IMR-90 (cell line): ENCODE measurements around the gene AGMO. TPM values are rescaled to one million over a fixed set of nuclear protein-coding genes. Genes with fewer than 3 reads are reported as not detected.

Experiments
- ATAC-seq: fragments of 200-7000 bp; cut with Tn5 transposase; 2 replicates; pipeline ENCODE4 v1.9.1; 2020; ENCODE audit warnings: low read depth, mild to moderate bottlenecking, moderate library complexity
- BruUV-seq: library from RNA; stranded (reverse); fragments of 400-500 nt; replicated peaks from 2 replicates; lab custom pipeline; 2021; lab: Mats Ljungman, UMichigan
- CTCF ChIA-PET: fragments of 300-600 bp; formaldehyde crosslinking; extraction: SDS; loops from one replicate; lab custom pipeline; 2021; ENCODE audit warnings: antibody characterized with exemption; lab: Yijun Ruan, JAX
- POLR2A ChIA-PET: fragments of 300-600 bp; sonication (Branson Sonifier 250); formaldehyde crosslinking; loops from one replicate; lab custom pipeline; 2022; ENCODE audit warnings: antibody characterized with exemption; ENCODE audit not compliant: unreplicated experiment; lab: Charles Lee
- DNase-seq: peaks from one replicate; pipeline ENCODE4 v3.0.0; 2013
- H2AFZ ChIP-seq: replicated peaks from 2 replicates; pipeline ENCODE3; 2013; ENCODE audit warnings: low read length, mild to moderate bottlenecking; ENCODE audit not compliant: poor library complexity
- H2AK5ac ChIP-seq: 2 replicates; pipeline ENCODE4 v1.6.1; 2013; ENCODE audit warnings: low read depth, low read length, inconsistent platforms
- H2AK9ac ChIP-seq: replicated peaks from 2 replicates; pipeline ENCODE3; 2013; ENCODE audit warnings: mild to moderate bottlenecking, low read depth, low read length, moderate library complexity; ENCODE audit not compliant: poor library complexity
- H2BK120ac ChIP-seq: 2 replicates; pipeline ENCODE4 v1.6.1; 2013; ENCODE audit warnings: low read depth, low read length, inconsistent platforms
- H2BK15ac ChIP-seq: 3 replicates; pipeline ENCODE4 v1.6.1; 2013; ENCODE audit warnings: low read depth, low read length, inconsistent platforms
- H2BK20ac ChIP-seq: 2 replicates; pipeline ENCODE4 v1.6.1; 2013; ENCODE audit warnings: low read depth, mild to moderate bottlenecking, inconsistent platforms, low read length, moderate library complexity
- H2BK5ac ChIP-seq: 2 replicates; pipeline ENCODE4 v1.6.1; 2013; ENCODE audit warnings: mild to moderate bottlenecking, low read depth, low read length, inconsistent platforms; ENCODE audit not compliant: poor library complexity, severe bottlenecking
- H3K14ac ChIP-seq: replicated peaks from 2 replicates; pipeline ENCODE4 v1.6.1; 2013; ENCODE audit warnings: low read depth, low read length, inconsistent platforms
- H3K18ac ChIP-seq: 2 replicates; pipeline ENCODE4 v1.6.1; 2013; ENCODE audit warnings: low read depth, low read length, control low read depth
- H3K23ac ChIP-seq: 2 replicates; pipeline ENCODE4 v1.6.1; 2013; ENCODE audit warnings: low read depth, low read length, inconsistent platforms
- H3K27ac ChIP-seq: 2 replicates; pipeline ENCODE4 v1.5.1; 2013; ENCODE audit warnings: mild to moderate bottlenecking, control low read depth, low read length; ENCODE audit not compliant: insufficient read depth
- H3K27me3 ChIP-seq: 2 replicates; pipeline ENCODE4 v1.6.1; 2013; ENCODE audit warnings: low read length; ENCODE audit not compliant: control insufficient read depth, insufficient read depth
- H3K36me3 ChIP-seq: 2 replicates; pipeline ENCODE4 v1.6.1; 2013; ENCODE audit warnings: low read length, mixed read lengths; ENCODE audit not compliant: control insufficient read depth, insufficient read depth
- H3K4ac ChIP-seq: 2 replicates; pipeline ENCODE4 v1.6.1; 2013; ENCODE audit warnings: low read depth, low read length, inconsistent platforms
- H3K4me1 ChIP-seq: 2 replicates; pipeline ENCODE4 v1.6.1; 2013; ENCODE audit warnings: low read length, mixed read lengths; ENCODE audit not compliant: control insufficient read depth, insufficient read depth
- H3K4me2 ChIP-seq: 2 replicates; pipeline ENCODE4 v1.6.1; 2013; ENCODE audit warnings: low read depth, mild to moderate bottlenecking, control low read depth, low read length, moderate library complexity
- H3K4me3 ChIP-seq: 2 replicates; pipeline ENCODE4 v1.5.1; 2013; ENCODE audit warnings: low read depth, mild to moderate bottlenecking, control low read depth, low read length, moderate library complexity; ENCODE audit not compliant: insufficient read depth
- H3K56ac ChIP-seq: 2 replicates; pipeline ENCODE4 v1.6.1; 2013; ENCODE audit warnings: low read length, inconsistent platforms; ENCODE audit not compliant: insufficient read depth; ENCODE audit errors: extremely low read depth
- H3K79me1 ChIP-seq, 2 experiments: 2 replicates each; pipeline ENCODE4 v1.6.1; 2013; ENCODE audit warnings: low read length in 2 of 2, inconsistent platforms in 1 of 2, low read depth in 1 of 2
- H3K9ac ChIP-seq: 2 replicates; pipeline ENCODE4 v1.6.1; 2013; ENCODE audit warnings: low read depth, low read length, control low read depth
- H3K9me1 ChIP-seq: 2 replicates; pipeline ENCODE4 v1.6.1; 2013; ENCODE audit warnings: low read length, inconsistent platforms; ENCODE audit not compliant: insufficient read depth
- H3K9me3 ChIP-seq: 2 replicates; pipeline ENCODE4 v1.6.1; 2013; ENCODE audit warnings: low read length; ENCODE audit not compliant: control insufficient read depth, insufficient read depth
- H4K20me1 ChIP-seq: 2 replicates; pipeline ENCODE4 v1.6.1; 2013; ENCODE audit warnings: low read length, inconsistent platforms; ENCODE audit not compliant: insufficient read depth
- H4K5ac ChIP-seq: 2 replicates; pipeline ENCODE4 v1.6.1; 2013; ENCODE audit warnings: mild to moderate bottlenecking, low read depth, low read length, control low read depth
- H4K8ac ChIP-seq, 2 experiments: 2 replicates each; pipeline ENCODE4 v1.6.1; 2013; ENCODE audit warnings: low read depth in 2 of 2, low read length in 2 of 2, control low read depth in 1 of 2, inconsistent platforms in 1 of 2
- H4K91ac ChIP-seq: 2 replicates; pipeline ENCODE4 v1.6.1; 2013; ENCODE audit warnings: low read depth, low read length, inconsistent platforms; ENCODE audit not compliant: insufficient read depth
- BHLHE40 ChIP-seq: fragments of 150-350 bp; IDR thresholded peaks from 2 replicates; pipeline ENCODE4 v1.6.1; 2016; ENCODE audit warnings: mild to moderate bottlenecking, low read depth, low read length
- CEBPB ChIP-seq: IDR thresholded peaks from 2 replicates; pipeline ENCODE4 v1.6.1; 2012; ENCODE audit warnings: low read depth, low read length, improper control_type of control experiment
- CHD1 ChIP-seq: IDR thresholded peaks from 2 replicates; pipeline ENCODE4 v1.6.1; 2012; ENCODE audit warnings: low read depth, low read length, improper control_type of control experiment
- CTCF ChIP-seq: conservative IDR thresholded peaks from 2 replicates; pipeline ENCODE4 v1.5.1; 2012; ENCODE audit warnings: mild to moderate bottlenecking, low read depth, low read length, improper control_type of control experiment
- ELK1 ChIP-seq: fragments of 150-350 bp; IDR thresholded peaks from 2 replicates; pipeline ENCODE4 v1.6.1; 2016; ENCODE audit warnings: low read depth, mild to moderate bottlenecking, low read length, moderate library complexity, borderline replicate concordance
- FOS ChIP-seq: fragments of 150-350 bp; IDR thresholded peaks from 2 replicates; pipeline ENCODE4 v1.6.1; 2016; ENCODE audit warnings: low read depth, low read length
- MAFK ChIP-seq: IDR thresholded peaks from 2 replicates; pipeline ENCODE4 v1.6.1; 2012; ENCODE audit warnings: low read depth, low read length, improper control_type of control experiment
- MAZ ChIP-seq: IDR thresholded peaks from 2 replicates; pipeline ENCODE4 v1.6.1; 2012; ENCODE audit warnings: low read depth, mild to moderate bottlenecking, low read length, improper control_type of control experiment, moderate library complexity, borderline replicate concordance
- MXI1 ChIP-seq: IDR thresholded peaks from 2 replicates; pipeline ENCODE4 v1.6.1; 2012; ENCODE audit warnings: low read depth, mild to moderate bottlenecking, low read length, moderate library complexity, borderline replicate concordance
- NFE2L2 ChIP-seq: fragments of 150-350 bp; IDR thresholded peaks from 2 replicates; pipeline ENCODE4 v1.6.1; 2016; ENCODE audit warnings: low read depth, mild to moderate bottlenecking, low read length
- POLR2A ChIP-seq: IDR thresholded peaks from 2 replicates; pipeline ENCODE4 v1.6.1; 2012; ENCODE audit warnings: mild to moderate bottlenecking, low read depth, low read length
- RAD21 ChIP-seq: IDR thresholded peaks from 2 replicates; pipeline ENCODE4 v1.6.1; 2012; ENCODE audit warnings: low read length, improper control_type of control experiment
- RCOR1 ChIP-seq: IDR thresholded peaks from 2 replicates; pipeline ENCODE4 v1.6.1; 2012; ENCODE audit warnings: mild to moderate bottlenecking, low read length, improper control_type of control experiment; ENCODE audit not compliant: insufficient replicate concordance
- RFX5 ChIP-seq: IDR thresholded peaks from 2 replicates; pipeline ENCODE4 v1.8.0; 2012; ENCODE audit warnings: low read depth, mild to moderate bottlenecking, low read length, moderate library complexity
- SMC3 ChIP-seq: fragments of 150-350 bp; IDR thresholded peaks from 2 replicates; pipeline ENCODE4 v1.6.1; 2016; ENCODE audit warnings: low read depth, mild to moderate bottlenecking, antibody characterized with exemption, low read length, moderate library complexity
- USF2 ChIP-seq: fragments of 150-350 bp; IDR thresholded peaks from 2 replicates; pipeline ENCODE4 v1.6.1; 2017; ENCODE audit warnings: mild to moderate bottlenecking, antibody characterized with exemption, low read length, low read depth
- dilution Hi-C: fragments of 300-500 bp; cut with HindIII; formaldehyde crosslinking; loops from one replicate; pipeline ENCODE4 v1.14.3; 2018; ENCODE audit warnings: low sequenced_read_pairs; ENCODE audit not compliant: unreplicated experiment
- in situ Hi-C: fragments of 300-500 bp; cut with MboI; formaldehyde crosslinking; loops from 3 replicates; pipeline ENCODE4 v1.14.3; 2019; ENCODE audit warnings: low sequenced_read_pairs, inconsistent platforms, mixed read lengths
- intact Hi-C: fragments of 100-400 bp; cut with micrococcal nuclease; formaldehyde crosslinking; loops from 2 replicates; pipeline ENCODE4 v1.10.0; 2022
- polyA plus RNA-seq, 3 experiments: library from polyadenylated mRNA; depleted of rRNA; stranded (reverse); fragments of >200 nt; gene quantifications; 2 replicates each; pipeline ENCODE4 v1.2.3, GENCODE V29; 2012; ENCODE audit warnings: low replicate concordance in 1 of 3
- total RNA-seq: library from RNA; depleted of rRNA; stranded (reverse); fragments of >200 nt; gene quantifications from 2 replicates; pipeline ENCODE4 v1.2.3, GENCODE V29; 2012

AGMO gene
- total and polyA plus RNA-seq, 2 of the 4 experiments (the other 2 are of a cell fraction): not detected

- H3K18ac ChIP-seq: no peak overlapping the region
- H2AK5ac ChIP-seq: no peak overlapping the region
- H3K36me3 ChIP-seq: no peaks in the 10 kb centered on the region
- H3K23ac ChIP-seq: no peak overlapping the region
- POLR2A ChIA-PET: no interaction called here
- H3K9ac ChIP-seq: no peak overlapping the region
- no peak overlapping the region for H2BK5ac ChIP-seq
- H3K79me1 ChIP-seq: no peaks in the 10 kb centered on the region
- no peaks in the 10 kb centered on the region for H4K20me1 ChIP-seq
- no peak overlapping the region for H2BK20ac ChIP-seq
- H2BK120ac ChIP-seq: no peak overlapping the region
- no peak for DNase-seq
- H2BK15ac ChIP-seq: no peak overlapping the region
- CTCF ChIA-PET: no interaction called here
- in situ Hi-C loops: loop anchor here (25.0 kb wide), 1 partner anchor 1256 kb away; no protein-coding TSS in a partner anchor
- H3K9me3 ChIP-seq: no peaks in the 10 kb centered on the region
- no peak for ATAC-seq
- no peaks in the 10 kb centered on the region for H3K9me1 ChIP-seq
- intact Hi-C loops: loop anchor here (5.0 to 10.0 kb wide), 3 partner anchors 251 to 1259 kb away; no protein-coding TSS in a partner anchor
- no peak overlapping the region for H3K4ac ChIP-seq
- no peak overlapping the region for H3K56ac ChIP-seq
- no peak overlapping the region for H2AFZ ChIP-seq
- no peaks in the 10 kb centered on the region for H3K4me1 ChIP-seq
- no peak overlapping the region for H3K14ac ChIP-seq
- no peak for TF ChIP-seq MXI1
- no peak for TF ChIP-seq CTCF
- TF ChIP-seq BHLHE40: no peak
- no peak for TF ChIP-seq NFE2L2
- TF ChIP-seq FOS: no peak
- no peak for TF ChIP-seq POLR2A
- no peak for TF ChIP-seq RFX5
- no peak for TF ChIP-seq USF2
- no peak for TF ChIP-seq RCOR1
- TF ChIP-seq CEBPB: no peak
- no peak for TF ChIP-seq MAZ
- TF ChIP-seq SMC3: no peak
- TF ChIP-seq CHD1: no peak
- no peak for TF ChIP-seq RAD21
- no peak for TF ChIP-seq ELK1
- TF ChIP-seq MAFK: no peak
- H3K4me2 ChIP-seq: no peak overlapping the region
- H2AK9ac ChIP-seq: no peak overlapping the region
- H3K27ac ChIP-seq: no peak overlapping the region
- no TSS peak for BruUV-seq
- no peak overlapping the region for H4K8ac ChIP-seq
- no peak overlapping the region for H3K4me3 ChIP-seq
- H3K27me3 ChIP-seq: no peaks in the 10 kb centered on the region
- dilution Hi-C loops: no loop called here
- H4K5ac ChIP-seq: no peak overlapping the region
- H4K91ac ChIP-seq: no peak overlapping the region
Measured at GRCh38 chr7:15306296-15306695, 255.5 kb downstream of the AGMO start.
